Hepatocyte (in vitro differentiated cells): ENCODE data around the gene ATP6V0A1. TPM values are rescaled to one million over a fixed set of nuclear protein-coding genes. Genes with fewer than 3 reads are reported as not detected.

Experiments
- DNase-seq: peaks from one replicate; pipeline ENCODE4 v3.0.0-alpha.2; 2016; ENCODE audit warnings: low spot score
- H2AFZ ChIP-seq: fragments of 200-600 bp; sonication (generic); 2 replicates; pipeline ENCODE4 v1.6.0; 2016; ENCODE audit warnings: antibody characterized with exemption, mild to moderate bottlenecking
- H3K27ac ChIP-seq: fragments of 200-600 bp; sonication (generic); 2 replicates; pipeline ENCODE4 v1.5.1; 2016; ENCODE audit warnings: mild to moderate bottlenecking
- H3K27me3 ChIP-seq: fragments of 200-600 bp; sonication (generic); 2 replicates; pipeline ENCODE4 v1.6.1; 2016
- H3K36me3 ChIP-seq: fragments of 200-600 bp; sonication (generic); replicated peaks from 2 replicates; pipeline ENCODE4 v1.5.1; 2016; ENCODE audit warnings: low read depth; ENCODE audit not compliant: insufficient read depth
- H3K4me1 ChIP-seq: fragments of 200-600 bp; sonication (generic); 2 replicates; pipeline ENCODE4 v1.5.1; 2016; ENCODE audit warnings: mild to moderate bottlenecking, moderate library complexity; ENCODE audit not compliant: insufficient read depth
- H3K4me2 ChIP-seq: fragments of 200-600 bp; sonication (generic); 2 replicates; pipeline ENCODE4 v1.6.0; 2016
- H3K4me3 ChIP-seq: fragments of 200-600 bp; sonication (generic); 2 replicates; pipeline ENCODE4 v1.5.1; 2016; ENCODE audit warnings: mild to moderate bottlenecking
- H3K79me2 ChIP-seq: fragments of 200-600 bp; sonication (generic); 2 replicates; pipeline ENCODE4 v1.6.0; 2017; ENCODE audit warnings: mild to moderate bottlenecking
- H3K9me2 ChIP-seq: fragments of 200-600 bp; sonication (generic); replicated peaks from 2 replicates; pipeline ENCODE4 v1.6.0; 2017; ENCODE audit warnings: mild to moderate bottlenecking; ENCODE audit not compliant: insufficient read depth
- H3K9me3 ChIP-seq: fragments of 200-600 bp; sonication (generic); 2 replicates; pipeline ENCODE4 v1.5.1; 2016; ENCODE audit warnings: low read depth, mild to moderate bottlenecking
- H4K20me1 ChIP-seq: fragments of 200-600 bp; sonication (generic); 2 replicates; pipeline ENCODE4 v1.6.0; 2016; ENCODE audit warnings: mild to moderate bottlenecking; ENCODE audit not compliant: insufficient read depth, poor library complexity, severe bottlenecking
- EZH2 ChIP-seq: fragments of 200-600 bp; sonication (generic); IDR thresholded peaks from 2 replicates; pipeline ENCODE4 v1.6.1; 2016; ENCODE audit warnings: antibody characterized with exemption, mild to moderate bottlenecking, borderline replicate concordance
- EZH2phosphoT487 ChIP-seq: fragments of 200-600 bp; sonication (generic); IDR thresholded peaks from one replicate; pipeline ENCODE4 v1.6.1; 2018; ENCODE audit warnings: antibody characterized with exemption, mild to moderate bottlenecking, low read depth, moderate library complexity; ENCODE audit not compliant: unreplicated experiment, severe bottlenecking
- WGBS: methylation state at CpG from one replicate; pipeline ENCODE4 v1.1.6; 2016; ENCODE audit warnings: low lambda C conversion rate; ENCODE audit errors: missing lambda C conversion rate; 5-methylcytosine and 5-hydroxymethylcytosine counted together
- polyA plus RNA-seq: library from polyadenylated mRNA; unstranded; fragments of >200 nt; fragmentation: Nextera tagmentation; extraction: Ambion mirVana; gene quantifications from 2 replicates; pipeline ENCODE4 v1.2.1, GENCODE V29; 2016
- total RNA-seq: library from RNA; depleted of rRNA; stranded (reverse); fragments of >200 nt; gene quantifications from 2 replicates; pipeline ENCODE4 v1.2.3, GENCODE V29; 2014
- TF ChIP-seq, protein P1 (sequence below): fragments of 200-600 bp; sonication (generic); IDR thresholded peaks from 2 replicates; pipeline ENCODE4 v1.5.1; 2016; ENCODE audit warnings: antibody characterized with exemption, mild to moderate bottlenecking; ENCODE audit not compliant: poor library complexity

The ATP6V0A1 gene
- total and polyA plus RNA-seq, 2 experiments from 2014 or later: 63.4 to 71.4 TPM

GRCh38 chr17:42411361-42411760, 47.3 kb upstream of the ATP6V0A1 start:
- Histone ChIP-seq H3K4me3 (no peak overlapping the region), H3K36me3 (no peaks in the 10 kb centered on the region), H3K27me3 (no peaks in the 10 kb centered on the region), H3K79me2 (peaks cover 24% of the 10 kb centered on the region), H3K9me2 (no peaks in the 10 kb centered on the region), H2AFZ (no peak overlapping the region), H3K27ac (no peak overlapping the region), H3K4me2 (no peak overlapping the region), H3K4me1 (no peaks in the 10 kb centered on the region), H4K20me1 (peaks cover 13% of the 10 kb centered on the region), H3K9me3 (no peaks in the 10 kb centered on the region)
- DNase-seq: no peak
- TF ChIP-seq, protein P1, sequence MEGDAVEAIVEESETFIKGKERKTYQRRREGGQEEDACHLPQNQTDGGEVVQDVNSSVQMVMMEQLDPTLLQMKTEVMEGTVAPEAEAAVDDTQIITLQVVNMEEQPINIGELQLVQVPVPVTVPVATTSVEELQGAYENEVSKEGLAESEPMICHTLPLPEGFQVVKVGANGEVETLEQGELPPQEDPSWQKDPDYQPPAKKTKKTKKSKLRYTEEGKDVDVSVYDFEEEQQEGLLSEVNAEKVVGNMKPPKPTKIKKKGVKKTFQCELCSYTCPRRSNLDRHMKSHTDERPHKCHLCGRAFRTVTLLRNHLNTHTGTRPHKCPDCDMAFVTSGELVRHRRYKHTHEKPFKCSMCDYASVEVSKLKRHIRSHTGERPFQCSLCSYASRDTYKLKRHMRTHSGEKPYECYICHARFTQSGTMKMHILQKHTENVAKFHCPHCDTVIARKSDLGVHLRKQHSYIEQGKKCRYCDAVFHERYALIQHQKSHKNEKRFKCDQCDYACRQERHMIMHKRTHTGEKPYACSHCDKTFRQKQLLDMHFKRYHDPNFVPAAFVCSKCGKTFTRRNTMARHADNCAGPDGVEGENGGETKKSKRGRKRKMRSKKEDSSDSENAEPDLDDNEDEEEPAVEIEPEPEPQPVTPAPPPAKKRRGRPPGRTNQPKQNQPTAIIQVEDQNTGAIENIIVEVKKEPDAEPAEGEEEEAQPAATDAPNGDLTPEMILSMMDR: no peak
- no peak for TF ChIP-seq EZH2phosphoT487
- no peak for TF ChIP-seq EZH2
- 87% methylated on average over 4 of the region's 4 CpGs for WGBS

DNA sequence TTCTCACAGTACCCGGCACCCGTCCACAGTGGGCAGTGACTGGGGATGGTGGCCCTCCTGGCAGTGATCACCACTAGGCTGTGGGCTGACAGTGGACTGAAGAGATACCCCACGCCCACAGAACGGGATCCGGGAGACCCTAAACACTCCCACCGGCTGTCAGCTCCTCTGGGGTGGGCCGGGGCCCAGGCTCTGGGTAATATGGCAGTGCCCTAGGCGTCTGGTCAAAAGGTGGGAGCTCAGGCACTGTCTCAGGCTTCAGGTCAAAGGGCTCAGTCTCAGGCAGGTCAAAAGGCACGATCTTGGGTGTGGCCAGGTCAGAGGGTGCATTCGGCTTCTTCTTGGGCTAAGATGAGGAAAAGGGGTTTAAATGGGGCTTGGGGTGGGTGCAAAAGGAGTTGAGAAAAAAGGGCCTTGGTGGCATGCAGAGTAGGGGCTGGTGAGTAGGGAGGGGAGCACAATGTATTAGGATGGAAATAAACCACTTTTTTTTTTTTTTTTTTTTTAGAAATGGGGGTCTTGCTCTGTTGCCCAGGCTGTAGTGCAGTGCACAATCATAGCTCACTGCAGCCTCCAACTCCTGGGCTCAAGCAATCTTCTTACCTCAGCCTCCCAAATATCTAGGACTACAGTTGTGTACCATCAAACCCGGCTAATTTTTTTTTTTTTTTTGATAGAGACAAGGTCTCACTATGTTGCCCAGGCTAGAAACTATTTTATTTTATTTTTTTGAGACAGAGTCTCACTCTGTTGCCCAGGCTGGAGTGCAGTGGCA, 46.6 kb upstream of the ATP6V0A1 start:
- H3K27me3 ChIP-seq: no peaks in the 10 kb centered on the region
- DNase-seq: no peak
- WGBS: 92% methylated on average over 11 of the region's 11 CpGs
- peaks cover 21% of the 10 kb centered on the region for H3K79me2 ChIP-seq
- no peak overlapping the region for H3K4me3 ChIP-seq
- no peak overlapping the region for H3K4me2 ChIP-seq
- TF ChIP-seq EZH2: no peak
- TF ChIP-seq, protein P1: no peak
- TF ChIP-seq EZH2phosphoT487: no peak
- no peaks in the 10 kb centered on the region for H3K9me3 ChIP-seq
- no peaks in the 10 kb centered on the region for H3K36me3 ChIP-seq
- H4K20me1 ChIP-seq: peaks cover 13% of the 10 kb centered on the region
- no peak overlapping the region for H2AFZ ChIP-seq
- H3K9me2 ChIP-seq: no peaks in the 10 kb centered on the region
- H3K4me1 ChIP-seq: no peaks in the 10 kb centered on the region
- no peak overlapping the region for H3K27ac ChIP-seq

- Histone ChIP-seq H3K4me2 (no peak overlapping the region), H3K4me1 (no peaks in the 10 kb centered on the region), H3K9me3 (no peaks in the 10 kb centered on the region), H3K79me2 (peaks cover 25% of the 10 kb centered on the region), H2AFZ (no peak overlapping the region), H3K4me3 (no peak overlapping the region), H3K36me3 (no peaks in the 10 kb centered on the region), H3K27ac (no peak overlapping the region), H4K20me1 (peaks cover 6% of the 10 kb centered on the region), H3K9me2 (no peaks in the 10 kb centered on the region), H3K27me3 (no peaks in the 10 kb centered on the region)
- DNase-seq: no peak
- TF ChIP-seq EZH2phosphoT487: no peak
- TF ChIP-seq, protein P1: no peak
- no peak for TF ChIP-seq EZH2
- WGBS: 100% methylated on average over 3 of the region's 3 CpGs
These were observed 45.1 kb upstream of the ATP6V0A1 start for GRCh38 chr17:42413464-42414040.
